ENCODE measurements around the gene IL1F10. TPM values are rescaled to one million over a fixed set of nuclear protein-coding genes. Genes with fewer than 3 reads are reported as not detected.

Gene IL1F10
- total and polyA plus RNA-seq, 10 of the 15 experiments (the other 5 are each of a cell fraction or from before 2014, with no cell fraction given): not detected

- ATAC-seq: peak; percentile 80
- no peaks in the 10 kb centered on the region for H3K9me3 ChIP-seq (replicated peaks; ENCODE audit: control insufficient read depth, insufficient read depth, low read length)
- RAD21 ChIA-PET (ENCODE audit: unreplicated experiment): no interaction called here
- peaks cover 13% of the 10 kb centered on the region for H3K4me1 ChIP-seq (ENCODE audit: control insufficient read depth, insufficient read depth, low read length)
- no peaks in the 10 kb centered on the region for H4K20me1 ChIP-seq (ENCODE audit: control insufficient read depth, insufficient read depth)
- no TSS peak for BruUV-seq (replicated peaks)
- H3K4me2 ChIP-seq (ENCODE audit: control insufficient read depth, insufficient read depth): peak overlapping the region; percentile 12; the same call in 1 of the 2 replicates
- in situ Hi-C loops (cut with MboI): no loop called here
- peak overlapping the region; percentile 52 for H3K27ac ChIP-seq (ENCODE audit: control insufficient read depth, insufficient read depth)
- peak overlapping the region; percentile 69 for H2AFZ ChIP-seq (ENCODE audit: control insufficient read depth, low read depth, low read length)
- no peak for FAIRE-seq
- CTCF ChIA-PET: interaction anchor here (1.0 to 4.2 kb wide), 3 partner anchors 18 to 101 kb away, joined by 3 to 30 read pairs (median 3); no protein-coding TSS in a partner anchor
- intact Hi-C loops (cut with micrococcal nuclease; ENCODE audit: unreplicated experiment): no loop called here
- H3K36me3 ChIP-seq (ENCODE audit: control insufficient read depth in 2 of 2, insufficient read depth in 2 of 2, low read length in 1 of 2): no peaks in the 10 kb centered on the region
- H3K9ac ChIP-seq (ENCODE audit: control insufficient read depth, insufficient read depth, low read length): no peak overlapping the region
- no peak for DNase-seq (ENCODE audit: low read depth, low spot score)
- SMC1A ChIA-PET (ENCODE audit: uncharacterized antibody, unreplicated experiment): interaction anchor here (0.6 kb wide), 1 partner anchor 354 kb away, joined by 4 read pairs; no protein-coding TSS in a partner anchor
- WGBS (ENCODE audit: insufficient coverage, insufficient replicate concordance, low lambda C conversion rate, missing lambda C conversion rate): 15% methylated on average over 10 of the region's 10 CpGs
- H3K79me2 ChIP-seq (ENCODE audit: control insufficient read depth, insufficient read depth, low read length): no peaks in the 10 kb centered on the region
- POLR2A ChIA-PET: interaction anchor here (1.0 kb wide), 1 partner anchor 18 kb away, joined by 3 read pairs; no protein-coding TSS in a partner anchor
- H3K4me3 ChIP-seq: no peak overlapping the region
- H3K27me3 ChIP-seq (replicated peaks in 1 of 2; ENCODE audit: control insufficient read depth in 2 of 2, insufficient read depth in 2 of 2, low read length in 1 of 2): no peaks in the 10 kb centered on the region
- TF ChIP-seq SPI1 (IDR thresholded peaks at IDR 0.05; ENCODE audit: borderline replicate concordance, insufficient read depth, low read depth, low read length): peak; percentile 70
- TF ChIP-seq SUZ12 (IDR thresholded peaks at IDR 0.05; ENCODE audit: unreplicated experiment): no peak
- TF ChIP-seq CBX5 (IDR thresholded peaks at IDR 0.05; ENCODE audit: low read depth): peak; percentile 57; the same call in 1 of the 2 replicates
- peak; percentile 45; the same call in 1 of the 2 replicates for TF ChIP-seq ZNF687 (IDR thresholded peaks at IDR 0.05)
- peak in 1 of 2 experiments; percentile 96; a peak in 2 of 4 replicates for TF ChIP-seq ETV6 (conservative IDR thresholded peaks at IDR 0.05 in 1 of 2, IDR thresholded peaks at IDR 0.05 in 1 of 2; ENCODE audit: borderline replicate concordance in 1 of 2, low read depth in 1 of 2)
- TF ChIP-seq CREM (IDR thresholded peaks at IDR 0.05; ENCODE audit: low read depth): peak; percentile 29; the same call in 1 of the 2 replicates
- TF ChIP-seq EED (IDR thresholded peaks at IDR 0.05; ENCODE audit: low read depth): peak; percentile 84
- TF ChIP-seq RUNX3 (IDR thresholded peaks at IDR 0.05; ENCODE audit: low read length): peak; percentile 94
- TF ChIP-seq EZH2 (IDR thresholded peaks at IDR 0.05; ENCODE audit: borderline replicate concordance, control insufficient read depth, low read depth, low read length): no peak
- 0 out of 4 replicates have a peak, but pooled peaks have one; percentile 22 to 25 for TF ChIP-seq IKZF2 (IDR thresholded peaks at IDR 0.05)
- TF ChIP-seq MEF2B (IDR thresholded peaks at IDR 0.05; ENCODE audit: partially characterized antibody, poor library complexity, severe bottlenecking): peak; percentile 86
- 0 out of 2 replicates have a peak, but pooled peaks have one; percentile 13 for TF ChIP-seq BCL11A (IDR thresholded peaks at IDR 0.05; ENCODE audit: low read depth, low read length)
- TF ChIP-seq PAX5 (IDR thresholded peaks at IDR 0.05; ENCODE audit: borderline replicate concordance, low read depth, low read length): peak; percentile 78
- peak; percentile 68 for TF ChIP-seq IKZF1 (conservative IDR thresholded peaks at IDR 0.05)
- peak; percentile 22 for TF ChIP-seq SP1 (IDR thresholded peaks at IDR 0.05; ENCODE audit: low read depth, low read length)
- TF ChIP-seq EGR1 (IDR thresholded peaks at IDR 0.05; ENCODE audit: borderline replicate concordance in 1 of 2, low read depth in 2 of 2, low read length in 2 of 2): peak in 1 of 2 experiments; percentile 73; a peak in 2 of 3 replicates
- peak; percentile 68 for TF ChIP-seq RELB (IDR thresholded peaks at IDR 0.05; ENCODE audit: low read depth)
Measured at GRCh38 chr2:113116100-113116958, 48.6 kb downstream of the IL1F10 start.
